GM23338 (cell line): ENCODE data around the gene CPLX3.

Source experiments
- CREB1 ChIP-seq: fragments of 250-450 bp; sonication (Bioruptor Pico); IDR thresholded peaks from 2 replicates; pipeline ENCODE4 v1.5.0; 2020; ENCODE audit warnings: low read depth, mild to moderate bottlenecking, moderate library complexity
- CTCF ChIP-seq, 2 experiments: fragments of 200-600 bp in 1 of 2; sonication (generic) in 1 of 2; conservative IDR thresholded peaks; 2 replicates each; pipeline versions ENCODE4 v1.5.1 to v1.6.1; 2016 to 2017; ENCODE audit warnings: antibody characterized with exemption in 2 of 2, low read depth in 2 of 2, mild to moderate bottlenecking in 2 of 2, moderate library complexity in 1 of 2
- EZH2 ChIP-seq: fragments of 200-600 bp; sonication (generic); IDR thresholded peaks from one replicate; pipeline ENCODE4 v1.8.0; 2017; ENCODE audit warnings: antibody characterized with exemption, mild to moderate bottlenecking, low read depth; ENCODE audit not compliant: unreplicated experiment
- EZH2phosphoT487 ChIP-seq: fragments of 200-600 bp; sonication (generic); IDR thresholded peaks from one replicate; pipeline ENCODE4 v1.8.1; 2018; ENCODE audit warnings: antibody characterized with exemption; ENCODE audit not compliant: unreplicated experiment
- POLR2AphosphoS5 ChIP-seq: IDR thresholded peaks from 2 replicates; pipeline ENCODE4 v1.6.1; 2016; ENCODE audit warnings: antibody characterized with exemption, low read depth

GRCh38 chr15:74822233-74822632, 4.2 kb upstream of the CPLX3 start:
- TF ChIP-seq CTCF (conservative IDR thresholded peaks at IDR 0.05; ENCODE audit: low read depth in 2 of 2) (no peak), EZH2 (no peak), POLR2AphosphoS5 (no peak), EZH2phosphoT487 (no peak), CREB1 (no peak)
